ENCODE measurements around the gene NPAS3.

NPAS3 gene

GRCh38 chr14:33764876-33765650, 826.4 kb downstream of the NPAS3 start:
- DNase-seq (ENCODE audit: low spot score), result peak; percentile 84

- DNase-seq (ENCODE audit: low spot score), result no peak
These were observed 829.1 kb downstream of the NPAS3 start for GRCh38 chr14:33767586-33768457.

GRCh38 chr14:33768458-33768830, 829.8 kb downstream of the NPAS3 start:
- DNase-seq (ENCODE audit: low spot score), result no peak

- no peak for DNase-seq (ENCODE audit: low spot score)
These were observed 834.7 kb downstream of the NPAS3 start for GRCh38 chr14:33773205-33774030.

- no peak for DNase-seq (ENCODE audit: low spot score)
These were observed 835.5 kb downstream of the NPAS3 start for GRCh38 chr14:33774161-33774560.

- DNase-seq (ENCODE audit: low spot score), result no peak
These were observed 836.2 kb downstream of the NPAS3 start for GRCh38 chr14:33774723-33775470.

GRCh38 chr14:33776871-33777270, 838.2 kb downstream of the NPAS3 start:
- no peak for DNase-seq (ENCODE audit: low spot score)

DNA sequence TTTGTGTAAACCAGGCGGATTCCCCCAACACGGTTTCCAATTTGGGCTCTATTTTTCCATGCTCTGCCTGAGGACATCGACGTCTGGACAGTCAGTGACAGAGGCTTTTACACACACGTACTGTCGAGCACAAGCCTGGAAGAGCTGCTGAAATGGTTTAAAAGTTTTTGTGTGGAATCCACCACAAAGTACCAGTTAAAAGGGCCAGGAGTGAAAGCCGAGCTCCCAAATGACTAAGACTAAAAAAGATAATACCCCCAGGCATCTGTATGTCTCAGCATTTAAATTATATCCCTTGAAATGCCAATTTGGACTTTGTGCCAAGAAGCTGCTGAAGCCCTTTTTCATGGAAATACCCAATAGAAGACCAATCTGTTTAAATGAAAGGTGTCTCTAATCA, 839.0 kb downstream of the NPAS3 start:
- no peak for DNase-seq (ENCODE audit: low spot score)

DNA sequence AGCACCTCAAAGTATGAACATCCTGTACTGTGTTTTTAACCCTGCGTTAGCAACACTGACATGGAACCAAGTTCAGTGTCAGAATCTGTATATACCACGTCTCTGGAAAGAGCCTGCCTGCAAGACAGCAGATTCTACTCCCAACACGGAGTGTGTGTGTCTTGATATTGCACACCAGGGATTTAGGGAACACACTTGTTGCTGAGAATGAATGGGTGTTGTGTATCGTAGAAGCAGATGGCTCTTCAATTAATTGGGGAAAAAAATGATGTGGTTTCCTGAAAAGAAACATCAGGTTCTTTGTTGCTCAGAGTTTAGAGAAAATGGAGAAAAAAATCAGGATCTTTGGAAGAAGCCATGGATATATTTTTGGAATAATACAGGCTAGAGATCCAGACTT, 841.4 kb downstream of the NPAS3 start:
- no peak for DNase-seq (ENCODE audit: low spot score)

- DNase-seq (ENCODE audit: low spot score), result no peak
These were observed 842.6 kb downstream of the NPAS3 start for GRCh38 chr14:33781236-33781635.

GRCh38 chr14:33782923-33783322, 844.2 kb downstream of the NPAS3 start:
- DNase-seq (ENCODE audit: low spot score), result no peak

DNA sequence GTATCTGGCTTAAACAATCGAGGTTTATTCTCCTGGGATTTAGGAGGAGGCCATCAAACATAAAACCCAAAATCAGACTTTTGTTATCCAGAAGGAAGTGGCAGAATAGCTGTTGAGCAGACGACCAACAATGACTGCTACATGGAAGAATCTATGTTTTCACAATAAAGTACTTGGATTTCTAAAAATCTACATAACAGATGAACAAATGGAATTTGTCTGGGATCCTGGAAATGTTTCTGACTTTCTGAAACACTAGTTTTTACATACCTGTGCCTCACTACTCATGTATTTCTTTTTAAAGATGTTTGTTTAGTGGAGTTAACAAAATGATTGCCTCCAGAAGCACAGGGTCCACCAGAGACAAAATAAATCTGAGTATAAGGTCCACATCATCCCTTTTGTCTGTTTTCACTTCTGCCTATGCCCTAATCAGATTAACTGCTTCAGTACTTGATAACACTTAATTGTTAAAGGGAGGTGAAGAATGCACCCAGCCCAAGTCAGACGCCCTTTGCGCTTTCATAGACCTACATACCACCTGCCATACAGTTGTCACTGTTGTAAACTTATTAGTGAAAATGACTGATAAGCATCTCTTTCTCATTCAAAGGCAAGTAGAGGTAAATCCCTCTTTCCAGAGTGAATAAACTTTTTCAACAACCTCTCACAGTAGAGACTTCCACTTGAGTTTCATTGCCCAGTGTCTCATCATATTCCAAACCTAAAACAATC, 847.6 kb downstream of the NPAS3 start:
- DNase-seq (ENCODE audit: low spot score), result no peak

DNA sequence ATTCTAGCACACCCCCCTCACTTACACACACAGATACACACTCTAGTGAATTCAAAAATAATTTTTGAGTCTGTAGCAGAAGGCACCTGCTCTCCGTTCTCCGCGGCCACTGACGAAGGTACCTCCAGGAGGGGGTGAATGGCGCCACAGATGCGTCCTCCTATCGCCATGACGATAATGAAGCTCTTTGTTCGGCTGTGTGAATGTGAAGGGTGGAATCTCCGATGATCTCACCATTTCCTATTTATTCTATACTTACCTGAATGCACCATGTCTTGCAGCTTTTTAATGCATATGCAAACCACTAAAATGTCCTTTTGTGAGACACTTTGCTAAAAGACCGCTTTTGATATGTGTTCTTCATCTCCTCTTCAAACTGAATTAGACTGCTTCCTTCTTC, 849.5 kb downstream of the NPAS3 start:
- DNase-seq (ENCODE audit: low spot score), result no peak

DNA sequence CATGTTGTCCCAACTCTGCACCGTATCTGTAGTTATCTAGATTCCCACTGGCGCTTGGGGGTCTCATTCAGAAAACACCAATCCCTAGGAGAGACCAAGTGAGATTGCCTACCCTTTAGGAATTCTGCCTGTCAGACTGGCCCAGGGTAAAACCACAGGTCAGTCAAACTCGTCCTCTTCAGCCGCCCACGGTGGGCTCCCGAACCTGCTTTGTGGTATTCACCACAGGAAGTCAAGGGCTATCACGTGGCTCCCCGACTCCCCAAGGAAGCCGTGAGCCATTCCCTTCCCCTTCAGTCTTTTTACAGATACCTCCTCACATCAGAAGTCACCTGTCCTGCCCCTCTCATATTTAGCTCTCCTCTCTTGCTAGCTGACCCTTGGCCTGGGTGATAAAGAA, 852.3 kb downstream of the NPAS3 start:
- DNase-seq (ENCODE audit: low spot score), result no peak

DNA sequence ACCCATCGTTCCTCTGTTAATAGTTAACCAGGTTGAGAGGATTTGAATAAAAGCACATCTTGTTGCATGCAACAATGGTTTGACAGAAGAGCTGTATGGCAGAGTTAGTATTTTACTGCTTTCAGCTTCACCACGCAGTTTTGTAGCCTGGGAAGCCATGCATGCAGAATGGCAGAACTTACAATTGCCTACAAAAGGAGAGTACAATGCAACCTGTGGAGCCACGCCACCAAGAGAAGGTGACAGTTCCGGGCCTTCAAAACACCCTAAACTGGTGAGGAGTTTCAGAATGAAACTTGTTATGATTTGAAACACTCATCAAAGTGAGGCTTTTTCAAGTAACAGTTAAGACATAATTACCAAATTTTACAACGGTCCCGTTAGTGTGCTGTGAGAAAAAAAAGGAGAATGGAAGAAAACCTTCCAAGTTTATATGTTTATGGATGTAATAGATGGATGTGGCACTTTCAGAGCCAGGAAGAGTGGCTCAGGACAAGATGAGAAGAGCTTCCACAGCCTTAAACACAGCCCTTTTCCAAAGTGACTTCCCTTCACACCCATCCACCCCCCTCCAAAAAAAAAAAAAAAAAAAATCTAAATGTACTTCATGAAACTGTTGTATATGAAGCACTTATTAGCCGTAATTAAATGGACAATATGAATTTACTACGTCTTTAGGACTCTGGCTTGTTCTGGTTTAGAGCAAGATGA, 853.5 kb downstream of the NPAS3 start:
- DNase-seq (ENCODE audit: low spot score), result no peak

GRCh38 chr14:33792720-33793368, 854.2 kb downstream of the NPAS3 start:
- DNase-seq (ENCODE audit: low spot score), result peak; percentile 85

DNA sequence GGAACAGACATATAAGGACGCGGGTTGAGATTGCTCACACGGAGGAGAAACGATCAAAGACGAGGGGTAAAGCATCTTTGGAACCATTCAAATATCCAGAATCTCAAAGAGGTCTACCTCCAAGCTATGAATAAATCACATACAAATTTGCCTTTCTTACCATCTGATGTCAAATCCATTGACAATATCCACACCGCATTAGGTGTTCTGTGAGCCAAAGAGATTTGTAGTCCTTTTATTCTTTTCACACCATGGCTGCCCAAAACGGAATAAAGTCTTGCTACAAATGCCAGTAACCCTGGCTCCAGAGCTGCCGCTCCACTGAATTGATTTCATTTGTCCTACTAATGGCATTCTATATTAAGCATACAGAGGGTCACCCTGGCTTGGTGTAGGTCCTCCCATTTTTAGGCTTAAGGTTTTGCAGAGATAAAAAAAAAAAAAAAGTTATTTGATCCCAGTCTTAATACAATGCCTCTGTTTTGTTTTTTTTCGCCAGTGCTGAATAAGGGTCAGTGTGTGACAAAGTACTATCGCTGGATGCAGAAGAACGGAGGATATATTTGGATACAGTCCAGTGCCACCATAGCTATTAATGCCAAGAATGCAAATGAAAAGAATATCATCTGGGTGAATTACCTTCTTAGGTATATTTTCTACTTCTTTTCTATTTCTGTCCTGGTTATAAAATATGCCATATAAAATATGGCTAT, 854.9 kb downstream of the NPAS3 start:
- DNase-seq (ENCODE audit: low spot score), result no peak

GRCh38 chr14:33794791-33795305, 856.2 kb downstream of the NPAS3 start:
- no peak for DNase-seq (ENCODE audit: low spot score)

DNA sequence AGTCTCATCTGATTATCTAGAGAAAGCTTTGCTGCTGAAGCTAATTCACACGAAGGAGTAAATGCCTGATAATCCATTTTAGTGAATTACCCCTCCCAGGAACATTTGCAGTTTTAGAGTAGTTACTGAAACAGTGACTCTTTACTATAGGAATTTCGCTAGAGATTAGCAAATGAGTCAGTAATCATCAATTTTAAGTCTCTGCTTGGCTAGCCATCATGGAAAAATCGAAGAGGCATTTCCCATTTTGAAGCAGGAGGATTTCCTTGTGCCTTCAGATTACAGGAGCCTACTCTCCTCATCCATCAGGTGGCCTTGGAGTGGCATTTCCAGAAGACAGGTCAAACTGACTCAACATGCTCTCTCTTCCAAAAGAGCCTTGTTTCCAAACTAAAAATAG, 857.7 kb downstream of the NPAS3 start:
- no peak for DNase-seq (ENCODE audit: low spot score)

Data from ecto neural progenitor cell (in vitro differentiated cells).